SIG-M5 (cell line): ENCODE data around the gene SLC16A10.
"Not testable (repeated sequence)": the region's sequence is repeated elsewhere in the genome, so short reads cannot be mapped to it uniquely, and the experiment has no call there.

Experiments used
- DNase-seq: peaks from one replicate; lab custom pipeline; 2025; lab: John Stamatoyannopoulos, UW

SLC16A10 gene

DNA sequence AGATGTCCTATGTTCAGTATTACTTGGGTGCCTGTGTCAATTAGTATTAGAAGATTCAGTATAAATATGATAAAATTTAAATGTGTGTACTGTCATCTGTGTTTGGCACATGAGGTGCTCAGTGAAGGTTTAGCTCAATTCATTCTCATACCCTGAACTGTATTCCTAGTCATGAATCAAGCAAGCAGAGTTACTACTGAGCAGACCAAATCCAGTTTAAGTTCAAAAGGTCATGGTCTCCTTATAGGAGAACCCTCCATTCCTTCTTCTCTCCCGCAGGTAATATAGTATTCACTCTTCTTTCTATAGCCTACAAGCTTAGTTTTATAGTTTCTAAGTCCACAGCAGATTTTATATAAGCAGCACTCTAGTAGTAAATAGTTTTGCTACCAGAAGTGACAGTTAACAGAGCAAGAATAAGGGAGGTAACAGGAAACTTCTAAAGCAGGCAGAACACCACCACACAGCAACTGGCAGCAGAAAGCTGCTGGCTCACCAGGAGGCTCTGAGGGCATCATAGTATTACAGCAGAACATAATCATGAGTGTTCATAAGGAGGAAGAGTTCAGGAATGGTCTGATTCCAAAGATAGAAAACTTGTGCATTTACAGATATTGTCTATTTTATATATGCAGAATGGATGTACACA is 133.2 kb downstream of the SLC16A10 start:
- DNase-seq, result no peak

DNA sequence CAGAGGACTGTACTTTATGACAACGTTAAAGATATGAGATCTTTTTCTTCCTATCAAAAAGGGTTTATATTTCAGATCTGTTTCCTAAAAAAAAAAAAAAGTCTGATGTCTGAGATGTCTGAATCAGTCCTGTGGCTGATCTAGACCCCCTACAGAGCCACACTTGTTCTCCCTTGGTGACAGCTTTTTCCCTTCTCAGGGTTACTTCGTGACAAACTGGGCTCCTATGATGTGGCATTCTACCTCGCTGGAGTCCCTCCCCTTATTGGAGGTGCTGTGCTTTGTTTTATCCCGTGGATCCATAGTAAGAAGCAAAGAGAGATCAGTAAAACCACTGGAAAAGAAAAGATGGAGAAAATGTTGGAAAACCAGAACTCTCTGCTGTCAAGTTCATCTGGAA is 134.5 kb downstream of the SLC16A10 start:
- DNase-seq, result no peak

DNA sequence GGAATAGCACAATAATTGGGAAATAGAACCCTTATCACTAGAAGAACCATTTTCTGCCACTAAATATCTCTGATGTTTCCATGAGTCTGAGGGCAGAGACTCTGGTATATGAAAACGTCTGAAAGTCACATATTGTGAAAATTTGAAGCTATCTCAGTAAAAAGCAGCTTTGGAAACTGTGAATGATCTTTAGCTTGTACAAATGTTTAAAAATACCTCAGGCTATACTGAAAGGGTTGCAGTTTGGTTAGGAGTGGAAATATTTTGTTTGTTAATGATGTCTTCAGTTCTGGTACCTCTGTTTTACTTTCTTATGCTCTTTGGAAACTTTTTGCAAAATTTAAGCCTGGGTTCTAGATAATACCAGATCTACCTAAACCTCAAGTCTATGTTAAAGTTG is 135.0 kb downstream of the SLC16A10 start:
- DNase-seq, result no peak

DNA sequence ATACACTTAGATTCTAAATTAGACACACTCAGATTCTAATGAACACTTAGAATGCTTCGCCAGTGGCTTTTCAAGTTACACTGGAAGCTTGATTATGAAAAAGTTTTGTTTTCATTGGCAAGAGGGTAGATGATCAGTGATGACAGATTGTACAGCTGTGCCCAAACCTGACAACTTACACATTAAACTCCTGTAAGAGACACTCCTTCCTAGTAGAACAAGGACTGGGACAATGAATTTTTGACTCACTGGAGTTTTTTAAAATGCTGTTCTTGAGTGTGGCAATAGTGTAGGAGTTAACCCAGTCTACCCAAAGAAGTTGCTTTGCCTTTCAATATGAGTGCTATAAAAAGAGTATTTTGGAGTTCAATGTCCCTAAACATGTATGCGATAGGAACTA is 140.8 kb downstream of the SLC16A10 start:
- no peak for DNase-seq

DNA sequence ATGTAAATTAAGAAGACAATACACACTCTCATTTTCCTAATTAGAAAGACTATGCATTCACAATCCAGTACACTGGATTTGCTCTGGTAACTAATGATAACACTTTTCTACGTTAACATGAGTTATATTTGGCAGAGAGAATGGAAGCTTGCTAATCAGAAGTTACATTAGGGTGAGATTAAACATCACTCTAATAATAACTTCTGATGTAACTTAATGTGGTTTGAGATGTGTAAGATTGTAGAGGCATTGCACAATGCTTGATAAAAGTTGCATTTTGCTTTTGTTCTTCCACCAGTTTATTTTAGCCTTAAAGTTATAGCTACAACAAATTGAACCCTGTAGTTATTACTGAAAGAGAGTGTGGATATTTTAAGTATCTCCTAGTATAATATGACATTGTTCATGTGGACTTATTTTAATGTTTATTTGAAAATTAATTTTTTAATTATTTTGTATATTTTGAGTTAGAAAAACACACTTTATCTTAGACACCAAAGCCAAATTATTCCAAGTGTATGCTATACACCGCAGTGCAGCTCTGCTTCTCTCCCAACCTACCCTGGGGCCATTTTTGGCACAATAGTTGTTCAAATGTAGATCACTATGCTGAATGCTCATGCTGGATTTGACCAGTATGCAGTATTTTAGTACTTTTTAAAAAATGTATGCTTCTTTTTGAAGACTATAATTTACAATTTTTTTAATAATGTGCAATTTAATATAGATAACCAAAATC is 143.2 kb downstream of the SLC16A10 start:
- no peak for DNase-seq

GRCh38 chr6:111231090-111231459 is 143.8 kb downstream of the SLC16A10 start:
- no peak for DNase-seq

DNA sequence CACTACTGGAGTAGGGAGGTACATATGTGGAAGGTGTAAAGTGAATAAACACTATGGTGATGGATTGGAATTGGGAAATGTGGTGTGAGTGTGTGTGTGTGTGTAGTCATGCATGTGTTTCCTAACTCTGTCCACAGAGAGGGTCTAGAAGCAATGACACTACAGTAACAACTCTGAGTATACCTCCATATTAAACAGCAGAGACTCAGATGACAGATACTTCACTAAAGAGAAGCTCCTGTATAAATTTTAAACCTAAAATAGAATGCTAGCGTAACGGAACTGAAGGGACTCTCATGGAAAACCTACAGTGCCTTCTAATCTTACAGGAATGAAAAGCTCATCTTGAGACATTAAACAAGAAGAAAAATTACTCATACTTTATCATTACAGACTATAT is 150.5 kb downstream of the SLC16A10 start:
- DNase-seq, result no peak

GRCh38 chr6:111238464-111239119 is 151.3 kb downstream of the SLC16A10 start:
- no peak for DNase-seq

GRCh38 chr6:111239461-111239860 is 152.2 kb downstream of the SLC16A10 start:
- no peak for DNase-seq

- DNase-seq, result no peak
Measured at GRCh38 chr6:111242452-111242851, 155.1 kb downstream of the SLC16A10 start.

GRCh38 chr6:111243095-111243494 is 155.8 kb downstream of the SLC16A10 start:
- DNase-seq, result no peak

GRCh38 chr6:111248789-111249188 is 161.5 kb downstream of the SLC16A10 start:
- no peak for DNase-seq

DNA sequence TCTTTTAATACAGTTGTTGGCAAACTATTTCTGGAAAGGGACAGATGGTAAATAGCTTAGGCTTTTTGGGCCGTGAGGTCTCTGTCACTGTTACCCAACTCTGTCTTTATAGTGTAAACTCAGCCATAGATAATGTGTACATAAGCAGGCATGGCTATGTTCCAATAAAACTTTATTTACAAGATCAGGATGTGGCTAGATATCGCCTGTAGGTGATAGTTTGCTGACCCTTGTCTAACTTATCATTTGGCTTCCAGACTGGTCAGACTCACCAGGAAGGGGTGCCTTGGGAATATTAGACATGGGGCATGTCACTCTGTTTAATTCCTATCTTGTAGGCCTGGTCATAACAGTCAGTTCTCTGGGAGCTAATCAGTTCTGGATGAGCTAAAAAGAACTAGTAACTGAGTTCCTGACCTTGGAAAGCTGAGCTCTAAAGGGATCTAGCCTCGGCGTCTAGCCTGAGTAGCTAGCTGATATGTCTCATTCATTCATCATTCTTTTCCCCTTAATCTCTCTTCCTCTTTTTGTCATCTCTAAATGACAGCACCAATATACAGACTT is 163.6 kb downstream of the SLC16A10 start:
- no peak for DNase-seq

- no peak for DNase-seq
Measured at GRCh38 chr6:111252726-111253125, 165.4 kb downstream of the SLC16A10 start.

DNA sequence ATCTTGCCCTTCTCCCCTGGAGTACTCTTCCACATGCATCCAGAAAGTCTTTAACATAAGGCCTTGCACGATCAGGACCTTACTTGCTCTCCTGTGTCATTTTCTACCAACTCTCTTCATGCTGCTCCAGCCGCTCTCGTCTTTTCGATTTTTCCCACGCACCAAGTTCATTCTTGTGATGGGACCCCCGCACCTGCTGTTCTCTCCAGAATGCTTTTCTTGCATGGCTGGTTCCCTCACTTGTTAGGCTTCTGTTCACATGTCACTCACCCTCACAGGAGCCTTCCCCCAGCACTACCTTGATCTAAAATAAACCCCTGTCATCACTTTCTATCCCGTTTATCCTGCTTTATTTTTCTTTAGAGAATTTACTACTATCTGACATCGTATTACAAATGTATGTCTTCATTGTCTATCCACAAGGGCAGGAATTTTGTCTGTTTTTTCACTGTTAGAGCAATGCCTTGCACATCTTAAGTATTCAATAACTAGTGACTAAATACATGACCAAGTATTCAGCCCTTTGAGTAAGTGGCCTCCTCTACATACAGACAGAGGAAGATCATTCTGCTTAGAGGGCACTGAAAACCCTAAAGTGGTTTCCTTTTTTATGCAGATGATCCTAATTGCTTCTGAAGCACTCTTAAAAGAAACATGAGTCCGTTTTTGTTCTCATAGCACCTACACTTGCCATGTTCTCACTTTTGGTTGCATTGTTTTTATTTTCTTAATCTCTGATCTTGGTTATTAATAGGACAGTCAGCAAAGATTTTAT is 166.9 kb downstream of the SLC16A10 start:
- no peak for DNase-seq

DNA sequence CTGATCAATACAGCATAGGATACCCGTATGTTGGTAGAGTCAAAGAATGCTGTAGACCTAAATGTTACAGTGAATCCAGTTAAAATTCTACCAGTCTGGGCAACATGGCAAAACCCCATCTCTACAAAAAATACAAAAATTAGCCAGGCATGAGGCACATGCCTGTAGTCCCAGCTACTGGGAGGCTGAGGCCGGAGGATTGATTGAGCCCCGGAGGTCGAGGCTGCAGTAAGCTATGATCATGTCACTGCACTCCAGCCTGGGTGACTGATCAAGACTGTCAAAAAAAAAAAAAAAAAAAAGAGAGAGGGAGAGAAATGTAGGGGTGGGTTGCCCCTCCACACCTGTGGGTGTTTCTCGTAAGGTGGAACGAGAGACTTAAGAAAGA is 167.5 kb downstream of the SLC16A10 start:
- DNase-seq, result no peak

- DNase-seq, result not testable (repeated sequence)
Measured at GRCh38 chr6:111255838-111256237, 168.5 kb downstream of the SLC16A10 start.

DNA sequence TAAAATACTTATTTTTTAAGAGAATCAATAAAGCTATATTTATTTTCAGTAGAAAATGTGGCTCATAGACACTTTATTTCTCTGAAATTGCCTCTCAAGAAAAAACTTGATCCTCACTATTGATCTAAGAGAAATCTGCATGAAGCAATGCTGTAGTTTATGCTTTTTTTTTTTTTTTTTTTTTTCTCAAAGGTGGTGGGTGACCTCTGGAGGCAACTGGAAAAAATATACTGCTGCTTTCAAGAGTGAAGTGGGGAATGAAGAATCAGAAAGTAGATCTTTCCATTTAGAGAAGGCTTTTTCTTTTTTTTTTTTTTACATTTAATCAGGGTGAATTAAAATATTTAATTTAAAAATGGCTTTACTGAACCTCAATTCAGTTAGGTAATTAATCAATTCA is 169.3 kb downstream of the SLC16A10 start:
- DNase-seq, result no peak

- no peak for DNase-seq
Measured at GRCh38 chr6:111258010-111258409, 170.7 kb downstream of the SLC16A10 start.

GRCh38 chr6:111258615-111259088 is 171.3 kb downstream of the SLC16A10 start:
- no peak for DNase-seq

DNA sequence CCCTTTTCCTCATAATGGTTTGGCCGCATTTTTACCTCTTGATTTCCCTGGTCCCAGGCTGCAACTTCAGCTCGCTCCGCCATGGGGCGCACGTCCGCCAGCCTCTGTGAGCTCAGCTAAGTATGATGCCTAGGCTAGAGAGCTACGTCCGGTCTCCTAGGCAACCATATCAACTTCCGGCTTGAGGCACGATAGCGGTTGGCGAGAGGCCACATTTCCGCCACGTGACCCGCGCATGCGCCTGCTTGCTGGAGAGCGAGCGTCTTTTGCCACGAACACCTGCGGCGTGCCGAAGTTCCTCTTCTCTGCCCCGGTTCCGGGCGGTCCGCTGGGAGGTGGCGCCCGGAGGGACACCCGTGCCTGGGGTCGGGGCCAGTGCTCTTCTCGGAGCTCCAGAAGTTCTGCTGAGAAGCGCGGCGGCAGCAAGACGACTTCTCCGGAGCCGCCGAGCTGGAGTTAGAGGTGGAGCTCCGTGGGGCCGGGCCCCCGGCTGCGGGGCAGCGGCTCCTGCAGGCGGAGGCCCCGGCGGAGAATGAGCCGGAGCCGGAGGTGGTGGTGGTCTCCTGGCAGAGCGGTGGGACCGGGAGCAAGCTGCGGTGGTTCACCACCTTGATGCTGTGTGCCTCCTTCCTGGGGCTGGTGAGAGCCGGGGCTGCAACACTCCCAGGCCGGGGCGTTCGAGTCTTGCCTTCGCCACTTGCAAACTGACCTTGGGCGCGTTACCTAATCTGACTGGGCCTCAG is 172.0 kb downstream of the SLC16A10 start:
- DNase-seq, result peak; percentile 95
